Adrenal gland (tissue), 5 donors: ENCODE measurements around the gene ZNF135.

Experiments used
- CTCF ChIP-seq, 6 experiments: fragments of 450-650 bp in 4 of 6; fragments of 200-600 bp in 2 of 6; sonication (generic) in 1 of 6; IDR thresholded peaks; 1 replicate in 5 of 6; 2 replicates in 1 of 6; pipeline versions ENCODE4 v1.5.1 to v1.8.0; 2016 to 2021; ENCODE audit warnings: antibody characterized with exemption in 6 of 6, mild to moderate bottlenecking in 2 of 6, moderate library complexity in 1 of 6
- POLR2A ChIP-seq, 2 donors: fragments of 450-650 bp; IDR thresholded peaks; one replicate each; pipeline ENCODE4 v1.6.1; 2017; ENCODE audit warnings: antibody characterized with exemption in 2 of 2, mild to moderate bottlenecking in 2 of 2, moderate library complexity in 1 of 2
- donor health status: DM: no; HTN: no; CAD: no.

DNA sequence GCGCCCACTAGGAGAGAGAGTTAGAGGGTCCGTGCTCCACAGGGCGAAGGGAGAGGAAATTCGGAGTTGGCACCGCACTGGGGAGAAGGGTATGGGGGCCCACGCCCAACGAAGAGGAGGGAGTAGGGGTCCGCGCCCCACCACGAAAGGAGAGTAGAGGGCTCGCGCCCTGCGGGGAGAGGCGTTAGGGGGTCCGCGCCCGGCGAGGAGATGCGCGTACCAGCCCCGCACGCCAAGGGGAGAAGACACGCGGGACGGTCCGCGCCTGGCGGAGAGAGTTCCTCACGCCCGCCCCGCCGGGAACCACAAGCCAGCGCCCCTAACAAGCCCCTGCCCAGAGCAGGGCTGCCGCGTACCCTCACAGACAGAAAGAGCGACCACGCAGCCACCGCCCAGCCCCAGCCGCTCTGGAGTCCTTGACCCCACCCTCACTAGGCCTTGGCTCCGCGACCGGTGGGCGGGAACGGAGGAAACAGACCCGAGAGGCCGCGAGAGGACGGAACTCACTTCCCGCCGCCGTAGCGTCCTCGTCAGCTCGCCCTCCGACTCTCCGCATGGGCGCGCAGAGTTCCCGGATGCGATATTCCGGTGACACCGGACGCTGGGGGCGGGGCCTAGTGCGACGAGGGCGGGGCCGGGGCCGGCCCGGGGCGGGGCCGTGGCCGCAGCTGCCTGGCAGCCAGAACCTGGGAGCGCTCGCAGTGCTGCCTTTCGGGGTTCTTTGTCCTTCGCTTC lies 58.9 kb downstream of the ZNF135 start:
- TF ChIP-seq CTCF (IDR thresholded peaks at IDR 0.05) (no peak), POLR2A (IDR thresholded peaks at IDR 0.05) (no peak)
